ENCODE results near the gene VILL.

GRCh38 chr3:38002291-38002876 is 11.8 kb downstream of the VILL start:
- TF ChIP-seq MAX (IDR thresholded peaks at IDR 0.05) = no peak
- TF ChIP-seq FOXA2 (IDR thresholded peaks at IDR 0.05) = no peak
- TF ChIP-seq CTCF (IDR thresholded peaks at IDR 0.05; ENCODE audit: low read depth, low read length, missing input control) = no peak
- no peak for TF ChIP-seq ZBTB33 (IDR thresholded peaks at IDR 0.05)
- no peak for TF ChIP-seq RAD21 (IDR thresholded peaks at IDR 0.05)
- TF ChIP-seq YY1 (IDR thresholded peaks at IDR 0.05) = no peak
- TF ChIP-seq JUND (IDR thresholded peaks at IDR 0.05) = no peak
- TF ChIP-seq TAF1 (conservative IDR thresholded peaks at IDR 0.05) = no peak
- TF ChIP-seq REST (IDR thresholded peaks at IDR 0.05) = no peak
- no peak for TF ChIP-seq RXRA (IDR thresholded peaks at IDR 0.05)

Measured in liver (tissue), 3 donors.